GM20000 (cell line): Measurements from ENCODE around the gene MERTK.
"Not testable (repeated sequence)": the region's sequence is repeated elsewhere in the genome, so short reads cannot be mapped to it uniquely, and the experiment has no call there.

ENCODE experiments used
- DNase-seq: peaks from one replicate; pipeline ENCODE4 v3.0.0; 2012; ENCODE audit warnings: low spot score
- CTCF ChIP-seq: IDR thresholded peaks from 2 replicates; pipeline ENCODE4 v1.5.1; 2012; ENCODE audit warnings: mild to moderate bottlenecking, control low read depth; ENCODE audit errors: extremely low read depth, missing control alignments

The MERTK gene

GRCh38 chr2:111897924-111898702, at the start of gene MERTK:
Gene MERTK, plus strand, starts transcription at chr2:111898607. Its CDS starts 129 bp downstream, at chr2:111898736.
- TF ChIP-seq CTCF, result peak; percentile 41
- peak; percentile 83 for DNase-seq

GRCh38 chr2:111850646-111851045, 47.8 kb upstream of the MERTK start:
- not testable (repeated sequence) for DNase-seq

- DNase-seq, result not testable (repeated sequence)
Measured at GRCh38 chr2:111852544-111852943, 45.9 kb upstream of the MERTK start.

GRCh38 chr2:111860005-111860404, 38.4 kb upstream of the MERTK start:
- DNase-seq, result not testable (repeated sequence)

- not testable (repeated sequence) for DNase-seq
Measured at GRCh38 chr2:111865124-111865523, 33.3 kb upstream of the MERTK start.

- not testable (repeated sequence) for DNase-seq
Measured at GRCh38 chr2:111872806-111873205, 25.6 kb upstream of the MERTK start.

GRCh38 chr2:111883661-111884591, 14.5 kb upstream of the MERTK start, which contains the start of gene ANAPC1:
Gene ANAPC1, minus strand, starts transcription at chr2:111884193. Its CDS starts 3,368 bp downstream, at chr2:111880825.
- no peak for TF ChIP-seq CTCF
- DNase-seq, result peak; percentile 90

- TF ChIP-seq CTCF, result no peak
- no peak for DNase-seq
Measured at GRCh38 chr2:111884592-111884964, 13.8 kb upstream of the MERTK start.

GRCh38 chr2:111896024-111896423, 2.4 kb upstream of the MERTK start:
- TF ChIP-seq CTCF, result no peak
- DNase-seq, result no peak

- no peak for DNase-seq
Measured at GRCh38 chr2:111896576-111896975, 1.8 kb upstream of the MERTK start.

More at GRCh38 chr2:111896576-111896975, 1.8 kb upstream of the MERTK start:
- TF ChIP-seq CTCF, result no peak
